ENCODE results near the gene HSBP1. TPM values are rescaled to one million over a fixed set of nuclear protein-coding genes. Genes with fewer than 3 reads are reported as not detected.

The HSBP1 gene
- total and polyA plus RNA-seq, 9 donors, result 17.0 to 139 (median 94.0) TPM

DNA sequence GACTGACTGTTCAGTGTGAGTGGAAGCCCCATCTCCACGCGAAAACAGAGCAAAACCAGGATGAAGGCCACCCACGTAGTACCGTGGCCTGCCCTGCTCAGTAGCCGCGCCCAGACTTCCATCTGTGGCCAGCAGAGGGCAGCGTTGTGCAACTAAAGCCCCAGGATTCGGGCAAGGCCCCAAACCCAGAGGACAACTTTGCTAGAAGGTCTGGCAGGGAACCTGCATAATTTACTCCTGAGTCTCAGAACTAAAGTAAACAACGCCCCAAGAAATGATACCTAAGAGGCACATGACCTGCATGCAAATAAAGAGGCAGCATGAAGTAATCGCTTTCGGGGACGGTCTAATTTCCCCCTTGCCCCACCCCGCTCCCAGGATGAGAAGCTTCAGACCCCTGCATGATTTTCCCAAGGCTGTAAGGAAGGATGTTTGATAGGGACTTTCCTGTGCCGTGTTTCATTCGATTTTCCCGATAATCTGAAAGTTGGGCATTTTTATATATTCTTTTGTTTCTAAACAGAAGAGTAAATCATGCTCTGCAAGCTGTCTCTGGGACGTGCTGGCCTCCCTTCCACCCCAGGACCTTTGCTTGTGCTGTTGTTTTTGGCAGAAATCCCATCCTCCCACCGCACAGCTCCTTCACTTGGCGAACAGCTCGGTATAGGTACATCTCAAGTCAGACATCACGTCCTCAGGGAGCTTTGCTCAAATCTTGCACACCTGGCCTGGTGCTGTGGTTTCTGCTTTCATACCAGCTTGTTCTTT is 18.6 kb downstream of the HSBP1 start:
- intact Hi-C loops (cut with DNase I), result loop anchor here (5.0 to 10.0 kb wide), 4 partner anchors 51 to 238 kb away; no protein-coding TSS in a partner anchor
- Histone ChIP-seq H3K27me3 (no peaks in the 10 kb centered on the region), H3K4me1 (ENCODE audit: insufficient read depth) (no peaks in the 10 kb centered on the region), H3K27ac (no peak overlapping the region), H3K36me3 (no peaks in the 10 kb centered on the region), H3K9me3 (no peaks in the 10 kb centered on the region), H3K4me3 (no peak overlapping the region)
- DNase-seq, result peak; percentile 76 to 93 (median 89)
- WGBS, 3 donors, result 16 to 29% (median 16%) methylated on average over 21 of the region's 21 CpGs
- TF ChIP-seq EP300 (IDR thresholded peaks at IDR 0.05) (no peak), POLR2A (IDR thresholded peaks at IDR 0.05) (no peak)
- TF ChIP-seq, protein P1, sequence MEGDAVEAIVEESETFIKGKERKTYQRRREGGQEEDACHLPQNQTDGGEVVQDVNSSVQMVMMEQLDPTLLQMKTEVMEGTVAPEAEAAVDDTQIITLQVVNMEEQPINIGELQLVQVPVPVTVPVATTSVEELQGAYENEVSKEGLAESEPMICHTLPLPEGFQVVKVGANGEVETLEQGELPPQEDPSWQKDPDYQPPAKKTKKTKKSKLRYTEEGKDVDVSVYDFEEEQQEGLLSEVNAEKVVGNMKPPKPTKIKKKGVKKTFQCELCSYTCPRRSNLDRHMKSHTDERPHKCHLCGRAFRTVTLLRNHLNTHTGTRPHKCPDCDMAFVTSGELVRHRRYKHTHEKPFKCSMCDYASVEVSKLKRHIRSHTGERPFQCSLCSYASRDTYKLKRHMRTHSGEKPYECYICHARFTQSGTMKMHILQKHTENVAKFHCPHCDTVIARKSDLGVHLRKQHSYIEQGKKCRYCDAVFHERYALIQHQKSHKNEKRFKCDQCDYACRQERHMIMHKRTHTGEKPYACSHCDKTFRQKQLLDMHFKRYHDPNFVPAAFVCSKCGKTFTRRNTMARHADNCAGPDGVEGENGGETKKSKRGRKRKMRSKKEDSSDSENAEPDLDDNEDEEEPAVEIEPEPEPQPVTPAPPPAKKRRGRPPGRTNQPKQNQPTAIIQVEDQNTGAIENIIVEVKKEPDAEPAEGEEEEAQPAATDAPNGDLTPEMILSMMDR (IDR thresholded peaks at IDR 0.05), result peak; percentile 77 to 93 (median 89)

DNA sequence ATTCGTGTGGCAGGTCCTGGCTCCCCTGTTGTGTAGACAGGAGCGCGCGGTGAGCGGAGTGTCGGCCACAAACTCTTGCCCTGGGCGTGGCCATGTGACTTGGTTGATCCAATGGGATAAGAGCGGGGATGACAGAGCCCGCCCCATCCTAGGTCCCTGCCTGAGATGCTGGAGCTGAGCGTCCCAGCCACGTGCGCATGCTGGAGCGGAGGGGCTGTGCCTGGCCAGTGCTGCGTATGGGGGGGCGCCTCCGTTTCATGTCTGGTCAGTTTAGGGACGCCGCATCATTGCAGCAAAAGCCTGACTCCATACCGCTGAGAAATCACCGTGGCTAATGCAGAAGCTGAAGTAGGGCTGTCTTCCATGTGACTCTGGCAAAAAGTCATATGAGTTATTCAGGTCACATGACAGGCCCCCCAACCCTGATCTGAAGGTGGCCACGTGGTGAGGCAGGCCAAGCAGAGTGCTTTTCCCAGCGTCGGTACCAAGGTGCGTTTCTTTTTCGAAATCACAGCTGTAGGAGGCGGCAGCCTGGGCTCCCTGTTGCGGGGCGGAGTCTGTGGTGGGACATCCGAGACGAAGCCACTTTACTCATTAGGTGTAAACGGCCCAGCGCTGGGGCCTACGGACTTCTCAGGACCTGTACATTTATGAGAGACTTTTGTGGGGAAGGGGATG is 22.5 kb downstream of the HSBP1 start:
- no peak overlapping the region for H3K4me3 ChIP-seq
- H3K36me3 ChIP-seq, result no peaks in the 10 kb centered on the region
- no peak overlapping the region for H3K27ac ChIP-seq
- intact Hi-C loops (cut with DNase I), result no loop called here
- no peaks in the 10 kb centered on the region for H3K27me3 ChIP-seq
- 86 to 90% (median 88%) methylated on average over 29 to 33 of the region's 33 CpGs for WGBS, 3 donors
- DNase-seq, result no peak
- H3K9me3 ChIP-seq, result no peaks in the 10 kb centered on the region
- TF ChIP-seq EP300 (IDR thresholded peaks at IDR 0.05) (no peak), POLR2A (IDR thresholded peaks at IDR 0.05) (no peak)
- TF ChIP-seq, protein P1 (IDR thresholded peaks at IDR 0.05), result no peak
- H3K4me1 ChIP-seq (ENCODE audit: insufficient read depth), result no peaks in the 10 kb centered on the region

DNA sequence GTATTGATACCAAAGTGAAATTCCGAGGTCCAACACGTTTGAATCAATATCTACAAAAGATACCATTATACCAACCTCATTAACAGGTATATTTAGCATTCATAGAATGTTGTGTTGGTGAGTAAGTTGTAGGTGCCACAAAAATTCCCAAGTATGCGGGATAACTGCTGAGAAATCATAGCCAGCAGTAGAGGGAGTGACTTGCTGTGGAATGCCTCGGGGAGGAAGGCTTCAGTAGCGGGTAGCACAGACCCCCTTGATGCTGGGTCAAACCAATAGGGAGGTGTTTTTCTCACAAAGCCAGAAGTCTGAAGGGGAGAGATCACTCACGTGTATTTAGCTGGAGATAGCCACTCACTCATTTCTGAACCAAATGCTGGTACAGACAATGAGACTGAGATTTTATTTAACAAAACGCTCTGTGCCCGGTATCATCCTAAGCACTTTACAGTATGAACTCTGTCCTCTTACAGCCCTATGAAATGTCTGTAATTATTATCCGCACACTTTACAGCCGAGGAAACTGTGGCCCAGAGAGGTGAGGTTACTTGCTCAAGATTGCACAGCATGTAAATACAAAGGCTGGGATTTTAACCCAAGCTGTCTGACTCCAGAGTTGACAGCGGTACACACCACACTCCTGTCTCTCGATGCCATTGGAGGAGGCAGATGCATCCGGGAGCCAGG is 23.1 kb downstream of the HSBP1 start:
- no peaks in the 10 kb centered on the region for H3K36me3 ChIP-seq
- H3K4me1 ChIP-seq (ENCODE audit: insufficient read depth), result no peaks in the 10 kb centered on the region
- 41 to 69% (median 43%) methylated on average over 13 of the region's 13 CpGs for WGBS, 3 donors
- TF ChIP-seq EP300 (IDR thresholded peaks at IDR 0.05), result no peak
- TF ChIP-seq POLR2A (IDR thresholded peaks at IDR 0.05), result no peak
- TF ChIP-seq, protein P1 (IDR thresholded peaks at IDR 0.05), result no peak
- no peaks in the 10 kb centered on the region for H3K27me3 ChIP-seq
- H3K4me3 ChIP-seq, result no peak overlapping the region
- intact Hi-C loops (cut with DNase I), result no loop called here
- no peak for DNase-seq
- H3K27ac ChIP-seq, result no peak overlapping the region
- no peaks in the 10 kb centered on the region for H3K9me3 ChIP-seq

DNA sequence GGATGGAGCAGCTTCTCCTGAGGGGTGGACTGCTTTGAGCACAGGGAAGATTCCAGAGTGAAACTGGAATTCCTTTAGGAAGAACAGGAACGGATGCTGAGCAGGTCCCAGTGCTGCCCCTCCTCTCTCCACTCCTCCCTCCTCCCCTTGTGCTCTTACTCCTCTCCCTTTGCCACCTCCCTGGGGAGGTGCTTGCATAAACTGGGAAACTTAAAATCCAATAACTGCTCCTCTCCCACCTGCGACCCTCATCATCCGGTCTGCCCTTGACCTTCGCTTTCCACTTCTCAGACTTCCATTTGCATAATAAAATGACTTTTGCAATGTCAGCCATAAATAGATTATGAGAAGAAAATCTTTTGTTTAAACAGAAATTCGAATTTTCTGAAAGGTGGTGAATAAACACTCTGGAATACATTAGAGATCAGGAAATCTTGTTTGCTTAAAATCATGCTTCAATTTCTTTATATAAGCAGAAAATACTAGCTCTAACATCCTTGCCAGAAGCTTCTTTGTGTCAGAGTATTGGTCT is 23.7 kb downstream of the HSBP1 start:
- Histone ChIP-seq H3K36me3 (no peaks in the 10 kb centered on the region), H3K27ac (no peak overlapping the region), H3K9me3 (no peaks in the 10 kb centered on the region), H3K4me3 (no peak overlapping the region), H3K27me3 (no peaks in the 10 kb centered on the region), H3K4me1 (ENCODE audit: insufficient read depth) (no peaks in the 10 kb centered on the region)
- DNase-seq, result no peak
- intact Hi-C loops (cut with DNase I), result no loop called here
- TF ChIP-seq POLR2A (IDR thresholded peaks at IDR 0.05), result no peak
- no peak for TF ChIP-seq EP300 (IDR thresholded peaks at IDR 0.05)
- TF ChIP-seq, protein P1 (IDR thresholded peaks at IDR 0.05), result no peak
- 18 to 41% (median 21%) methylated on average over 5 of the region's 5 CpGs for WGBS, 3 donors
